IMR-90 (cell line): ENCODE measurements around the gene EMP1. TPM values are rescaled to one million over a fixed set of nuclear protein-coding genes. Genes with fewer than 3 reads are reported as not detected.

Source experiments
- ATAC-seq: fragments of 200-7000 bp; cut with Tn5 transposase; 2 replicates; pipeline ENCODE4 v1.9.1; 2020; ENCODE audit warnings: low read depth, mild to moderate bottlenecking, moderate library complexity
- BruUV-seq: library from RNA; stranded (reverse); fragments of 400-500 nt; replicated peaks from 2 replicates; lab custom pipeline; 2021; lab: Mats Ljungman, UMichigan
- CTCF ChIA-PET: fragments of 300-600 bp; formaldehyde crosslinking; extraction: SDS; loops from one replicate; lab custom pipeline; 2021; ENCODE audit warnings: antibody characterized with exemption; lab: Yijun Ruan, JAX
- POLR2A ChIA-PET: fragments of 300-600 bp; sonication (Branson Sonifier 250); formaldehyde crosslinking; loops from one replicate; lab custom pipeline; 2022; ENCODE audit warnings: antibody characterized with exemption; ENCODE audit not compliant: unreplicated experiment; lab: Charles Lee
- DNase-seq: peaks from one replicate; pipeline ENCODE4 v3.0.0; 2013
- H2AFZ ChIP-seq: replicated peaks from 2 replicates; pipeline ENCODE3; 2013; ENCODE audit warnings: low read length, mild to moderate bottlenecking; ENCODE audit not compliant: poor library complexity
- H2AK5ac ChIP-seq: 2 replicates; pipeline ENCODE4 v1.6.1; 2013; ENCODE audit warnings: low read depth, low read length, inconsistent platforms
- H2AK9ac ChIP-seq: replicated peaks from 2 replicates; pipeline ENCODE3; 2013; ENCODE audit warnings: mild to moderate bottlenecking, low read depth, low read length, moderate library complexity; ENCODE audit not compliant: poor library complexity
- H2BK120ac ChIP-seq: 2 replicates; pipeline ENCODE4 v1.6.1; 2013; ENCODE audit warnings: low read depth, low read length, inconsistent platforms
- H2BK15ac ChIP-seq: 3 replicates; pipeline ENCODE4 v1.6.1; 2013; ENCODE audit warnings: low read depth, low read length, inconsistent platforms
- H2BK20ac ChIP-seq: 2 replicates; pipeline ENCODE4 v1.6.1; 2013; ENCODE audit warnings: low read depth, mild to moderate bottlenecking, inconsistent platforms, low read length, moderate library complexity
- H2BK5ac ChIP-seq: 2 replicates; pipeline ENCODE4 v1.6.1; 2013; ENCODE audit warnings: mild to moderate bottlenecking, low read depth, low read length, inconsistent platforms; ENCODE audit not compliant: poor library complexity, severe bottlenecking
- H3K14ac ChIP-seq: replicated peaks from 2 replicates; pipeline ENCODE4 v1.6.1; 2013; ENCODE audit warnings: low read depth, low read length, inconsistent platforms
- H3K18ac ChIP-seq: 2 replicates; pipeline ENCODE4 v1.6.1; 2013; ENCODE audit warnings: low read depth, low read length, control low read depth
- H3K23ac ChIP-seq: 2 replicates; pipeline ENCODE4 v1.6.1; 2013; ENCODE audit warnings: low read depth, low read length, inconsistent platforms
- H3K27ac ChIP-seq: 2 replicates; pipeline ENCODE4 v1.5.1; 2013; ENCODE audit warnings: mild to moderate bottlenecking, control low read depth, low read length; ENCODE audit not compliant: insufficient read depth
- H3K27me3 ChIP-seq: 2 replicates; pipeline ENCODE4 v1.6.1; 2013; ENCODE audit warnings: low read length; ENCODE audit not compliant: control insufficient read depth, insufficient read depth
- H3K36me3 ChIP-seq: 2 replicates; pipeline ENCODE4 v1.6.1; 2013; ENCODE audit warnings: low read length, mixed read lengths; ENCODE audit not compliant: control insufficient read depth, insufficient read depth
- H3K4ac ChIP-seq: 2 replicates; pipeline ENCODE4 v1.6.1; 2013; ENCODE audit warnings: low read depth, low read length, inconsistent platforms
- H3K4me1 ChIP-seq: 2 replicates; pipeline ENCODE4 v1.6.1; 2013; ENCODE audit warnings: low read length, mixed read lengths; ENCODE audit not compliant: control insufficient read depth, insufficient read depth
- H3K4me2 ChIP-seq: 2 replicates; pipeline ENCODE4 v1.6.1; 2013; ENCODE audit warnings: low read depth, mild to moderate bottlenecking, control low read depth, low read length, moderate library complexity
- H3K4me3 ChIP-seq: 2 replicates; pipeline ENCODE4 v1.5.1; 2013; ENCODE audit warnings: low read depth, mild to moderate bottlenecking, control low read depth, low read length, moderate library complexity; ENCODE audit not compliant: insufficient read depth
- H3K56ac ChIP-seq: 2 replicates; pipeline ENCODE4 v1.6.1; 2013; ENCODE audit warnings: low read length, inconsistent platforms; ENCODE audit not compliant: insufficient read depth; ENCODE audit errors: extremely low read depth
- H3K79me1 ChIP-seq, 2 experiments: 2 replicates each; pipeline ENCODE4 v1.6.1; 2013; ENCODE audit warnings: low read length in 2 of 2, inconsistent platforms in 1 of 2, low read depth in 1 of 2
- H3K9ac ChIP-seq: 2 replicates; pipeline ENCODE4 v1.6.1; 2013; ENCODE audit warnings: low read depth, low read length, control low read depth
- H3K9me1 ChIP-seq: 2 replicates; pipeline ENCODE4 v1.6.1; 2013; ENCODE audit warnings: low read length, inconsistent platforms; ENCODE audit not compliant: insufficient read depth
- H3K9me3 ChIP-seq: 2 replicates; pipeline ENCODE4 v1.6.1; 2013; ENCODE audit warnings: low read length; ENCODE audit not compliant: control insufficient read depth, insufficient read depth
- H4K20me1 ChIP-seq: 2 replicates; pipeline ENCODE4 v1.6.1; 2013; ENCODE audit warnings: low read length, inconsistent platforms; ENCODE audit not compliant: insufficient read depth
- H4K5ac ChIP-seq: 2 replicates; pipeline ENCODE4 v1.6.1; 2013; ENCODE audit warnings: mild to moderate bottlenecking, low read depth, low read length, control low read depth
- H4K8ac ChIP-seq, 2 experiments: 2 replicates each; pipeline ENCODE4 v1.6.1; 2013; ENCODE audit warnings: low read depth in 2 of 2, low read length in 2 of 2, control low read depth in 1 of 2, inconsistent platforms in 1 of 2
- H4K91ac ChIP-seq: 2 replicates; pipeline ENCODE4 v1.6.1; 2013; ENCODE audit warnings: low read depth, low read length, inconsistent platforms; ENCODE audit not compliant: insufficient read depth
- BHLHE40 ChIP-seq: fragments of 150-350 bp; IDR thresholded peaks from 2 replicates; pipeline ENCODE4 v1.6.1; 2016; ENCODE audit warnings: mild to moderate bottlenecking, low read depth, low read length
- POLR2A ChIP-seq: IDR thresholded peaks from 2 replicates; pipeline ENCODE4 v1.6.1; 2012; ENCODE audit warnings: mild to moderate bottlenecking, low read depth, low read length
- RAD21 ChIP-seq: IDR thresholded peaks from 2 replicates; pipeline ENCODE4 v1.6.1; 2012; ENCODE audit warnings: low read length, improper control_type of control experiment
- WGBS, 2 experiments: methylation state at CpG; one replicate each; pipeline versions ENCODE4 v1.1.5 to v1.1.7; 2013; ENCODE audit warnings: missing lambda C conversion rate in 2 of 2; ENCODE audit not compliant: insufficient read length in 1 of 2; ENCODE audit errors: extremely low coverage in 2 of 2; 5-methylcytosine and 5-hydroxymethylcytosine counted together
- dilution Hi-C: fragments of 300-500 bp; cut with HindIII; formaldehyde crosslinking; loops from one replicate; pipeline ENCODE4 v1.14.3; 2018; ENCODE audit warnings: low sequenced_read_pairs; ENCODE audit not compliant: unreplicated experiment
- in situ Hi-C: fragments of 300-500 bp; cut with MboI; formaldehyde crosslinking; loops from 3 replicates; pipeline ENCODE4 v1.14.3; 2019; ENCODE audit warnings: low sequenced_read_pairs, inconsistent platforms, mixed read lengths
- intact Hi-C: fragments of 100-400 bp; cut with micrococcal nuclease; formaldehyde crosslinking; loops from 2 replicates; pipeline ENCODE4 v1.10.0; 2022
- polyA plus RNA-seq, 3 experiments: library from polyadenylated mRNA; depleted of rRNA; stranded (reverse); fragments of >200 nt; gene quantifications; 2 replicates each; pipeline ENCODE4 v1.2.3, GENCODE V29; 2012; ENCODE audit warnings: low replicate concordance in 1 of 3
- total RNA-seq: library from RNA; depleted of rRNA; stranded (reverse); fragments of >200 nt; gene quantifications from 2 replicates; pipeline ENCODE4 v1.2.3, GENCODE V29; 2012
- TF ChIP-seq, protein P1 (sequence below): fragments of 150-350 bp; IDR thresholded peaks from 2 replicates; pipeline ENCODE4 v1.6.1; 2016; ENCODE audit warnings: low read depth, mild to moderate bottlenecking, low read length, moderate library complexity, borderline replicate concordance

The EMP1 gene
- total and polyA plus RNA-seq, 2 of the 4 experiments (the other 2 are of a cell fraction) = 137 to 201 TPM

GRCh38 chr12:13205809-13206559, 9.5 kb downstream of the EMP1 start (continued):
- TF ChIP-seq, protein P1, sequence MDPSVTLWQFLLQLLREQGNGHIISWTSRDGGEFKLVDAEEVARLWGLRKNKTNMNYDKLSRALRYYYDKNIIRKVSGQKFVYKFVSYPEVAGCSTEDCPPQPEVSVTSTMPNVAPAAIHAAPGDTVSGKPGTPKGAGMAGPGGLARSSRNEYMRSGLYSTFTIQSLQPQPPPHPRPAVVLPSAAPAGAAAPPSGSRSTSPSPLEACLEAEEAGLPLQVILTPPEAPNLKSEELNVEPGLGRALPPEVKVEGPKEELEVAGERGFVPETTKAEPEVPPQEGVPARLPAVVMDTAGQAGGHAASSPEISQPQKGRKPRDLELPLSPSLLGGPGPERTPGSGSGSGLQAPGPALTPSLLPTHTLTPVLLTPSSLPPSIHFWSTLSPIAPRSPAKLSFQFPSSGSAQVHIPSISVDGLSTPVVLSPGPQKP = no peak
- TF ChIP-seq RAD21 = no peak

- Histone ChIP-seq H2BK20ac (peak overlapping the region; percentile 75), H2BK120ac (peak overlapping the region; percentile 87), H3K9me1 (peaks cover 50% of the 10 kb centered on the region), H4K5ac (peak overlapping the region; percentile 94), H3K4me2 (peak overlapping the region; percentile 46), H2BK15ac (peak overlapping the region; percentile 95; the same call in 2 of the 3 replicates), H4K91ac (peak overlapping the region; percentile 97), H3K27ac (peak overlapping the region; percentile 93), H2AFZ (no peak overlapping the region), H2AK5ac (peak overlapping the region; percentile 95), H3K4me1 (peaks cover 47% of the 10 kb centered on the region), H4K8ac (peak overlapping the region; percentile 88 to 97), H3K23ac (peak overlapping the region; percentile 74), H2BK5ac (peak overlapping the region; percentile 98), H3K79me1 (peaks cover 28 to 86% of the 10 kb centered on the region in 2 experiments), H3K36me3 (no peaks in the 10 kb centered on the region), H3K56ac (peak overlapping the region; percentile 87), H3K18ac (peak overlapping the region; percentile 95), H3K4ac (peak overlapping the region; percentile 90), H3K9ac (peak overlapping the region; percentile 78), H3K9me3 (no peaks in the 10 kb centered on the region), H3K4me3 (no peak overlapping the region), H3K27me3 (no peaks in the 10 kb centered on the region), H4K20me1 (peaks cover 18% of the 10 kb centered on the region; the same call in 1 of the 2 replicates), H3K14ac (peak overlapping the region; percentile 49), H2AK9ac (peak overlapping the region; percentile 50)
- POLR2A ChIA-PET = interaction anchor here (0.6 to 1.0 kb wide), 3 partner anchors 9 to 46 kb away, joined by 3 to 11 read pairs (median 3); partner anchors contain the start of gene EMP1
- CTCF ChIA-PET = interaction anchor here (1.0 to 2.0 kb wide), 2 partner anchors 10 to 108 kb away, joined by 3 to 7 read pairs; no protein-coding TSS in a partner anchor
- ATAC-seq = peak; percentile 1; the same call in 1 of the 2 replicates
- in situ Hi-C loops = no loop called here
- intact Hi-C loops = loop anchor here (1.0 to 10.0 kb wide), 2 partner anchors 9 to 422 kb away; partner anchors contain the start of gene APOLD1
- no peak for DNase-seq
- TF ChIP-seq POLR2A = 0 out of 2 replicates have a peak, but pooled peaks have one; percentile 1
- no peak for TF ChIP-seq BHLHE40
- dilution Hi-C loops = no loop called here
- no TSS peak for BruUV-seq
- WGBS, 2 experiments = no CpG with 5 or more reads among the region's 1 CpG
Observed at GRCh38 chr12:13206560-13206897, 10.0 kb downstream of the EMP1 start.
